GM18868 (cell line): ENCODE measurements around the gene EHBP1L1.
"Not testable (repeated sequence)": the region's sequence is repeated elsewhere in the genome, so short reads cannot be mapped to it uniquely, and the experiment has no call there.

Experiments used
- ATAC-seq: cut with Tn5 transposase; IDR thresholded peaks from one replicate; pipeline ENCODE4 v1.9.1; 2021; ENCODE audit warnings: mild to moderate bottlenecking, moderate library complexity; ENCODE audit not compliant: unreplicated experiment

Gene EHBP1L1

GRCh38 chr11:65633390-65634108 is 57.7 kb downstream of the EHBP1L1 start:
- no peak for ATAC-seq

GRCh38 chr11:65634109-65634436 is 58.2 kb downstream of the EHBP1L1 start:
- no peak for ATAC-seq

GRCh38 chr11:65634440-65634839 is 58.6 kb downstream of the EHBP1L1 start:
- ATAC-seq, result no peak

GRCh38 chr11:65634905-65635731 is 59.3 kb downstream of the EHBP1L1 start:
- no peak for ATAC-seq

- ATAC-seq, result no peak
These were observed 60.5 kb downstream of the EHBP1L1 start for GRCh38 chr11:65636108-65637031.

GRCh38 chr11:65637032-65637557 is 61.2 kb downstream of the EHBP1L1 start:
- ATAC-seq, result no peak

GRCh38 chr11:65637794-65638419 is 62.1 kb downstream of the EHBP1L1 start, which contains the start of gene SIPA1:
Gene SIPA1 (plus strand): TSS chr11:65638101. CDS start chr11:65640922, 2,821 bp downstream.
- peak; percentile 57 for ATAC-seq

- not testable (repeated sequence) for ATAC-seq
These were observed 63.4 kb downstream of the EHBP1L1 start for GRCh38 chr11:65639228-65639597.

GRCh38 chr11:65639623-65640482 is 64.0 kb downstream of the EHBP1L1 start:
- no peak for ATAC-seq

- no peak for ATAC-seq
These were observed 64.8 kb downstream of the EHBP1L1 start for GRCh38 chr11:65640483-65641296.

- ATAC-seq, result no peak
These were observed 65.6 kb downstream of the EHBP1L1 start for GRCh38 chr11:65641297-65642013.
